Measurements from ENCODE around the gene FBXO17. TPM values are rescaled to one million over a fixed set of nuclear protein-coding genes. Genes with fewer than 3 reads are reported as not detected.
A peak's percentile ranks its signal among the peaks of the same experiment; 100 is the strongest.

The FBXO17 gene
- total and polyA plus RNA-seq, 2 donors (not counting 3 experiments of a cell fraction or from before 2014, with no cell fraction given): 21.8 to 23.8 TPM

DNA sequence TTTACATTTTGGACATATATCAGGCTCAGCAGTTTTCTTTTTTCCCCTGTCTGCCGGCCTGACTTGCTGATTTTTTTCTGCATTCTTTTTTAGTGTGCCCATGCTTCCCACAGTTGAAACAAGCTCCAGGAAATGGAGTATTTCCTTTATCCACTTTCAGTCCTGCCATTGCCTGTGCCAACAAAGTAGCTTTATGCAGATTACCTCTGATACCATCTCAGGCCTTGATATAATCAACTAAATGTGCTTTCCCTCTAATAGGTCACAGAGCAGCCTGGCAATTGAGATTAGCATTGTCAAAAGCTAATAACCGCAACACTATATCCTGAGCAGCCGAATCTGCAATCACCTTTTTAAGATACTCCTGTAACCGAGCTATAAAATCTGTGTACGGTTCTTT, 35.6 kb downstream of the FBXO17 start:
- intact Hi-C loops (cut with micrococcal nuclease): no loop called here
- peak overlapping the region; percentile 51 for H2AFZ ChIP-seq (ENCODE audit: low read depth, low read length)
- H3K27ac ChIP-seq (ENCODE audit: insufficient read depth, low read depth, low read length): no peak overlapping the region
- FAIRE-seq: peak; percentile 86
- ChIA-PET POLR2A (interaction anchor here (0.6 kb wide), 1 partner anchor 49 kb away, joined by 6 read pairs; no protein-coding TSS in a partner anchor), CTCF (interaction anchor here (0.8 to 3.2 kb wide), 6 partner anchors 10 to 170 kb away, joined by 3 to 15 read pairs (median 3); partner anchors contain the start of genes MRPS12 and SARS2)
- H3K9me1 ChIP-seq (replicated peaks; ENCODE audit: control insufficient read depth, extremely low read depth, insufficient read depth, low read length): no peaks in the 10 kb centered on the region
- H3K79me2 ChIP-seq (ENCODE audit: control insufficient read depth, insufficient read depth, low read length): no peaks in the 10 kb centered on the region
- no peaks in the 10 kb centered on the region for H4K20me1 ChIP-seq (replicated peaks; ENCODE audit: control insufficient read depth, extremely low read depth, insufficient read depth, low read length)
- peak overlapping the region; percentile 55 for H3K4me2 ChIP-seq (ENCODE audit: insufficient read depth, low read length)
- no peaks in the 10 kb centered on the region for H3K27me3 ChIP-seq (ENCODE audit: control insufficient read depth in 2 of 2, insufficient read depth in 2 of 2, low read length in 2 of 2)
- TF ChIP-seq EZH2 (IDR thresholded peaks at IDR 0.05; ENCODE audit: borderline replicate concordance, low read depth, low read length, severe bottlenecking) (no peak), GATA2 (IDR thresholded peaks at IDR 0.05; ENCODE audit: insufficient read depth, insufficient read length, low read depth, low read length) (peak; percentile 72), FOS (IDR thresholded peaks at IDR 0.05; ENCODE audit: borderline replicate concordance, insufficient read depth, low read length) (no peak)
- DNase-seq (ENCODE audit: low read depth, low spot score): peak; percentile 38
- no peak overlapping the region for H3K9ac ChIP-seq (replicated peaks; ENCODE audit: extremely low read depth, insufficient read depth, low read length)
- no peaks in the 10 kb centered on the region for H3K36me3 ChIP-seq (ENCODE audit: control insufficient read depth in 2 of 2, extremely low read depth in 1 of 2, insufficient read depth in 2 of 2, low read length in 2 of 2)
- dilution Hi-C loops (cut with MboI; ENCODE audit: extremely low pct_ligation_motif_present, low sequenced_read_pairs): no loop called here
- no peak overlapping the region for H3K4me3 ChIP-seq (replicated peaks in 1 of 3; ENCODE audit: insufficient read depth in 1 of 3, low read depth in 1 of 3, low read length in 3 of 3)
- H3K9me3 ChIP-seq (replicated peaks; ENCODE audit: control insufficient read depth, insufficient read depth, low read length): no peaks in the 10 kb centered on the region
- H3K4me1 ChIP-seq (ENCODE audit: control insufficient read depth, extremely low read depth, insufficient read depth, low read length): peaks cover 10% of the 10 kb centered on the region
- BruUV-seq (replicated peaks): no TSS peak

DNA sequence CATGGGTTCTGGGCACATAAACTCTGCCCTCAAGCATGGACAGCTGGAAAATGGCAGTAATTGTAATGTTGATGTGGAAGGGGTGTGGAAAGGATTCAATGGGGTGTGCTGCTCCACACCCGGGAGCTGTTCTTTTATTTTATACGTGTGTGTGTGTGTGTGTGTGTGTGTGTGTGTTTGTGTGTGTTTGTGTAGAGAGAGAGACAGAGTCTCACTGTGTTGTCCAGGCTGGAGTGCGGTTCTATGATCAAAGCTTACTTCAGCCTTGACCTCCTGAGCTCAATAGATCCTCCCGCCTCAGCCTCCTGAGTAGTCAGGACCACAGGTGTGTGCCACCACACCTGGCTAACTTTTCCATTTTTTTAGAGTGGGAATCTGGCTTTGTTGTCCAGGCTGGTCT, 42.0 kb downstream of the FBXO17 start:
- TF ChIP-seq JUN (IDR thresholded peaks at IDR 0.05; ENCODE audit: borderline replicate concordance, insufficient read depth, insufficient read length, low read depth) (no peak), GATA2 (IDR thresholded peaks at IDR 0.05; ENCODE audit: insufficient read depth, insufficient read length, low read depth, low read length) (no peak), CTCF (IDR thresholded peaks at IDR 0.05; ENCODE audit: extremely low read depth in 1 of 2, insufficient read depth in 1 of 2, low read depth in 1 of 2, low read length in 2 of 2) (no peak), POLR2AphosphoS5 (IDR thresholded peaks at IDR 0.05; ENCODE audit: insufficient read depth, low read depth, low read length) (no peak), MYC (IDR thresholded peaks at IDR 0.05; ENCODE audit: low read depth, low read length) (no peak), FOS (IDR thresholded peaks at IDR 0.05; ENCODE audit: borderline replicate concordance, insufficient read depth, low read length) (no peak), EZH2 (IDR thresholded peaks at IDR 0.05; ENCODE audit: borderline replicate concordance, low read depth, low read length, severe bottlenecking) (no peak), POLR2A (IDR thresholded peaks at IDR 0.05; ENCODE audit: low read depth, low read length) (no peak)
- TF ChIP-seq, protein P1, sequence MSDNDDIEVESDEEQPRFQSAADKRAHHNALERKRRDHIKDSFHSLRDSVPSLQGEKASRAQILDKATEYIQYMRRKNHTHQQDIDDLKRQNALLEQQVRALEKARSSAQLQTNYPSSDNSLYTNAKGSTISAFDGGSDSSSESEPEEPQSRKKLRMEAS (IDR thresholded peaks at IDR 0.05; ENCODE audit: insufficient read depth, insufficient read length): no peak
- Histone ChIP-seq H3K9ac (replicated peaks; ENCODE audit: extremely low read depth, insufficient read depth, low read length) (no peak overlapping the region), H2AFZ (ENCODE audit: low read depth, low read length) (no peak overlapping the region), H3K9me3 (replicated peaks; ENCODE audit: control insufficient read depth, insufficient read depth, low read length) (no peaks in the 10 kb centered on the region), H3K4me3 (replicated peaks in 1 of 3; ENCODE audit: insufficient read depth in 1 of 3, low read depth in 1 of 3, low read length in 3 of 3) (no peak overlapping the region), H3K4me2 (ENCODE audit: insufficient read depth, low read length) (no peak overlapping the region), H3K9me1 (replicated peaks; ENCODE audit: control insufficient read depth, extremely low read depth, insufficient read depth, low read length) (no peaks in the 10 kb centered on the region), H3K4me1 (ENCODE audit: control insufficient read depth, extremely low read depth, insufficient read depth, low read length) (peaks cover 12% of the 10 kb centered on the region), H3K79me2 (ENCODE audit: control insufficient read depth, insufficient read depth, low read length) (peaks cover 22% of the 10 kb centered on the region), H4K20me1 (replicated peaks; ENCODE audit: control insufficient read depth, extremely low read depth, insufficient read depth, low read length) (no peaks in the 10 kb centered on the region), H3K27ac (ENCODE audit: insufficient read depth, low read depth, low read length) (no peak overlapping the region), H3K27me3 (ENCODE audit: control insufficient read depth in 2 of 2, insufficient read depth in 2 of 2, low read length in 2 of 2) (no peaks in the 10 kb centered on the region), H3K36me3 (ENCODE audit: control insufficient read depth in 2 of 2, extremely low read depth in 1 of 2, insufficient read depth in 2 of 2, low read length in 2 of 2) (peaks cover 0 to 5% of the 10 kb centered on the region in 2 experiments)
- dilution Hi-C loops (cut with MboI; ENCODE audit: extremely low pct_ligation_motif_present, low sequenced_read_pairs) (no loop called here), intact Hi-C loops (cut with micrococcal nuclease) (no loop called here)
- no peak for FAIRE-seq
- BruUV-seq (replicated peaks): no TSS peak
- ChIA-PET CTCF (interaction anchor here (0.7 to 1.6 kb wide), 5 partner anchors 46 to 530 kb away, joined by 3 to 6 read pairs (median 4); partner anchors contain the start of gene FAM98C), POLR2A (interaction anchor here (0.6 kb wide), 1 partner anchor 81 kb away, joined by 3 read pairs; no protein-coding TSS in a partner anchor)
- no peak for DNase-seq (ENCODE audit: low read depth, low spot score)

Data from endothelial cell of umbilical vein (primary cell).